Retinal pigment epithelial cell (primary cell): ENCODE results near the gene QRFP.

Experiments
- DNase-seq: peaks from one replicate; pipeline ENCODE4 v3.0.0-alpha.2; 2010; ENCODE audit warnings: low read depth
- H3K4me3 ChIP-seq: 2 replicates; pipeline ENCODE4 v1.5.1; 2011; ENCODE audit warnings: mild to moderate bottlenecking, low read length, control low read depth, moderate library complexity
- CTCF ChIP-seq: conservative IDR thresholded peaks from 2 replicates; pipeline ENCODE4 v1.5.1; 2011; ENCODE audit warnings: low read depth, low read length, control low read depth, inconsistent platforms

The QRFP gene

GRCh38 chr9:130908878-130909355 is 12.3 kb upstream of the QRFP start:
- no peak overlapping the region for H3K4me3 ChIP-seq
- TF ChIP-seq CTCF: no peak
- no peak for DNase-seq

DNA sequence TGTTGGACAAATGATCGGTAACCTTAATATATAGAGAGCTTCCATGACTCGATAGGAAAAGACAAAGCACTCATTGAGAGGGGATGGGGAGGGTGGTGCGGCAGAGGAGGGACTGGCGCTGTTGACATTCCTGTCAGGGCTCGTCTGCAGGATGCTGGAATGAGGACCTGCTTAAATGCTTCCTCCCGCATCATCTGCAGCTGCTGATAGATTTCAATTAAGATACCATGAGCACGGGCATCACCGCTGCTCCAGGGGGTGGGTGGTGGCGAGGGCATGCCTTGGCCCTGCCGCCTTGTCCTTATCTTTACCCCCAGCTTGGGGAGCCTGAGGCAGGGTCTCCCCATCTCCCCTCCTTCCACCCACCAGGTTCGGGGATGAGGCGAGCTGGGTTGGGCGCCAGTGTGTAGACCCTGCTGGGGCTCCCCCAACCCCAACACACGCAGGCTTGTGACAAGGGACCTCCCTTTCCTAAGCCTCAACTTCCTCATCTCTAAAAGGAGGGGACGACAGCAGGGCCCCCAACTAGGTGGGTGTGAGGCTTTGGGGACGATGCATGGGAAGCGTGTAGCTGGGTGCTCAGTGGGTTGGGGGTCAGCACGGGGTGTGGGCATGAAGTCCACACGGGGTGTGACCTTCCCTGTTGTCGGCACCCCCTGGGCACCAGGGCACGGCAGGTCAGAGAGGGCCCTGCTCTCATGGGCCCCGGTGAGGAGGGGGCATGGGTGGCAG is 11.7 kb upstream of the QRFP start:
- H3K4me3 ChIP-seq: no peak overlapping the region
- DNase-seq: no peak
- no peak for TF ChIP-seq CTCF

DNA sequence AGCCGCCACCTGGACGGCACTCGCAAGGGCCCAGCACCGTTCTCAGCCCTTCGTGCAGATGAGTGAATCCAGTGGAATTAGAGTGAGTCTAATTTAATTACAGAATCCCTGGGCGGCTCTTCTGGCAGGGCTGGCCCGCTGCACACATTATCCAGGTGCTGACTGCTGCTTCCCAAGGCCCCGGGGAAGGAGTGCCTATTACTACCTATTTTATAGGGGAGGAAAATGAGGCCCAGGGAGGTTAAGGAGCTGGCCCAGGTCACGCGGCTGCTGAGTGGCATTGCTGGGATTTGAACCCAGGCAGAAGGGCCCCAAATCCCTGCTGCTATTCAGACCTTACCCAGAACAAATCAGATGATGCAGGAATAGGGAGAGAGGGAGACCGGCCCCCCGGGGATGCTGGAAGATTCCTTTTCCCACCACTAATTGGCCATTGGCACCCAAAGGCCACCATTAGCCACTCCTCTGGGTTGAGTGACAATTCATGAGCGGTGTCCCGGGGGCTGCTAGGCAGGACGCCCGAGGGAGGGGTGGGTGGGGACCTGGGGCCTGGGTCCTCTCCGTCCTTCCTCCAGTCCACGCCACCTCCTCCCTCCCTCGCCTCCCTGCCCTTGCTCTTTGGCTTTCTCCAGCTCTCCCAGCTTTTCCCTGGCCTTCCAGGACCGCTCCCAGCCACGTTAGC is 10.3 kb upstream of the QRFP start:
- TF ChIP-seq CTCF: no peak
- H3K4me3 ChIP-seq: no peak overlapping the region
- DNase-seq: no peak

GRCh38 chr9:130905902-130906734 is 9.5 kb upstream of the QRFP start:
- no peak for TF ChIP-seq CTCF
- no peak overlapping the region for H3K4me3 ChIP-seq
- DNase-seq: no peak

GRCh38 chr9:130905125-130905901 is 8.7 kb upstream of the QRFP start:
- no peak overlapping the region for H3K4me3 ChIP-seq
- no peak for DNase-seq
- no peak for TF ChIP-seq CTCF
